Skin of body (tissue), 2 donors: ENCODE data around the gene NLGN4X. TPM values are rescaled to one million over a fixed set of nuclear protein-coding genes. Genes with fewer than 3 reads are reported as not detected.

Experiments used
- DNase-seq: peaks from one replicate; lab custom pipeline; 2025; lab: John Stamatoyannopoulos, UW
- total RNA-seq: library from RNA; depleted of rRNA; stranded (reverse); fragments of >200 nt; gene quantifications from one replicate; pipeline ENCODE4 v1.2.3, GENCODE V29; 2014

Gene NLGN4X
- total RNA-seq, 1 donor from 2014 or later: 4.3 TPM

DNA sequence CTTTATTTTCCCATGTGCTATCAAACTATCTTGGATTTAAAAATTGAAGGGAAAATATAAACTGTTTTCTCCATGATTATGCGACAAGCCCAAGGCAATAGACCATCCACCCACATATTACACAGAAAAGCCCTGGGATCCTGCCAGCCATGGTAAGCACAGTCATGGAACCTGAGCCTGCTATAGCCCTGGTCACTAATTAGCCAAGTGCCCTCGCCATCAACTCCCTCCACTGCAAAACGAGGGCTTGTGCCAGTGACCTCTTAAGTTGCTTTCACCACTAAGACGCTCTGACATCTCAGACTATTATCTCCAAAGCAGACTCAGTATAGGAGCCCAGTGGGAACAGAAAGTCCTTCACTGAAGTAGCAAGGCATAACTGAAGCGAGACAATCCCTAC is 69.2 kb downstream of the NLGN4X start:
- no peak for DNase-seq

DNA sequence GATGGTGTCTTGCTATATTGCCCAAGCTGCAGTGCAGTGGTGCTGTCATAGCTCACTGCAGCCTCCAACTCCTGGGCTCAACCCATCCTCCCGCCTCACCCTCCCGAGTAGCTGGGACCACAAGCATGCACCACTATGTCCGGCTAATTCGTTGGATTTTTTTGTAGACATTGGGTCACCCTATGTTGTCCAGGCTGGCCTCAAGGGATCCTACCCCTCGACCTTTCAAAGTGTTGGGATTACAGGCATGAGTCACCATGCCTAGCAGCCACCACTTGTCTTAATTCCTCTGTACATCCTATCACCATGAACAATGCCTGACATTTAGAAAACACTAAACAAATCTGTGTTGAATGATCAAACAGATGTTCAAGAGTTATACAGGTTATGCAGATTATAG is 76.7 kb downstream of the NLGN4X start:
- DNase-seq: no peak

DNA sequence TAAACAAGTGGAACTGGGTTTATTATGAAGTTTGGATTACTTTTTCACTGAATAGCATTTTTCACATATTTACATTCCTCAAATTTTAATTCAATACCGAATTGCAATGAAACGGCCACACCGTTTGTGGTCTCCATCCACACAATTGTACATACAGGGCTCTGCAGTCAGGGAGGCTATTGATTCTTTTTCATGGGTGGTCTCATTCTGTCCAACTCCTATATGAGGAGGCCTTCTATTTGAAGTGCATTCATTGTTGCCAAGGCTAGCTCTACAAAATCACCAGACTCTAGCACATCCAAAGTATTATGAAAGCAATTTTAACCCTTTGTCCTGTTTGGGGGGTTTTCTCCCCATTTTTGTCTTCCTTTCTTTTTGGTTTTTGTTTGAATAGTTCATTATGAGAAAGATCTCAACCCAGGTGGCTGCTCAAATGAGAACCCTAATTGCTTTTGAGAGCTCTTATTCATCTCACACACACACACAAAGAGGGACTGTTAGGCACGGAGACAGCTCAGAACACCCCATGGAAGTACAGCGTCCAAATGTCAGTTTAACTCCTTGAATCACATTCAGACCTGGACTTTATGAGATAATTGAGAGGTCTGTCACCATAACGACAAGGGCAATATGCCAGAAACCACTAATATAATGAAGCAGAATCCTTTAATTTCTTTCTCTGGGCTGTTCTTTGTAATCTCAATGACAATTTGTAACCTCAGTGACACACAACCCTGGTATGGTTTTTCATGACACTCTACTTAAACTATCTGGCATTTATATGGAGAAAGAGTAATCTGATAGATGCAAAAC is 79.4 kb downstream of the NLGN4X start:
- no peak for DNase-seq

DNA sequence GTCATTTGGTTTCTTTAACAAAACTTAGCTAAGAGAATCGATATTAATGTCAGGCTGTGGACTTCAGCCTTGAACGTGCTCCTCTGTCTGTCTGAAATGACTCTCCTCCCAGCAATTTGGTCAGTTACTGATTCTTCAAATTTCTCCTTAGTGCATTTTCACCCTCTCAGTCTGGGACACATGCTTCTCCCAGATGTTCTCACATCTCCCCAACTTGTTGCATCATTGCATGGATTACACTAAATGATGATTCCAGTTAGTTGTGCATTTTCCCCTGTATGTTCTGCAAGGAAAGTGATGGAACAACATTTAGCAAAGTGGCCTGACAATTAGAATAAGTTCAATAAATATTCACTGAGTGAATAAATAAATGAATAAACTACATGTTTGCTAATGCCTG is 94.4 kb downstream of the NLGN4X start:
- peak; percentile 2 for DNase-seq

DNA sequence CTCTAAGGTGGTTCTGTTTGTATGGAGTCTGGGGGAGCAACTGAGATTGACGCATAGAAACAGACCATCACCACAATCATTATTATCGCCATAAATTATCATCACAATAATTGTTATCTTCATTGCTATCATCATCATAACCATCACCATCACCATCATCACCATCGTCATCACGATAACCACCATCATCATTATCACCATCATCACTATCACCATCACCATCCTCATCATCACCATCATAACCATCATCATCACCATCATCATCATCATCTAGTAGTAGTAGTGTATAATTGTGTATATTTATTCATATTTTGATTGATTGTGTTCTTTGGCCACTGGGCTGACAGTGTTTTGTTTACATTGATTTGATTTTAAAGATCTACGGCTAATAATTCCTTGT is 95.7 kb downstream of the NLGN4X start:
- DNase-seq: no peak

DNA sequence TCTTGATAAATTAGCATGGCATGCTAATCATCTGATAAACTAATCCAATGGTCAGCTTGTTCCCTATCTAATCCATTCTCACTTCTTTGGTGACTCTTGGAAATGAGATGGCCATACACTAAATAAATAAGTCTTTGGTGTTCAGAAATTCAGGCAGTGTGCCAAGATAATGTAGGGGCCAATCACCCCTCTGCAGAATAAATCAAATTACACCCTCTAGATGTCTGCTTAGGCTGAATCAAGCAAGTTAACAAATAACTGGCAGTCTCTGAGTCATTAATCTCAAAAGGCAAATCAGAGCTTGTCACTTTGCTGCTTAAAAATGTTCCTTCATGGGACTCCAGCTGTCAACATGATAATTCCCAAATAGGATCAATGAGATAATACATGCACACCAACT is 97.4 kb downstream of the NLGN4X start:
- DNase-seq: no peak

DNA sequence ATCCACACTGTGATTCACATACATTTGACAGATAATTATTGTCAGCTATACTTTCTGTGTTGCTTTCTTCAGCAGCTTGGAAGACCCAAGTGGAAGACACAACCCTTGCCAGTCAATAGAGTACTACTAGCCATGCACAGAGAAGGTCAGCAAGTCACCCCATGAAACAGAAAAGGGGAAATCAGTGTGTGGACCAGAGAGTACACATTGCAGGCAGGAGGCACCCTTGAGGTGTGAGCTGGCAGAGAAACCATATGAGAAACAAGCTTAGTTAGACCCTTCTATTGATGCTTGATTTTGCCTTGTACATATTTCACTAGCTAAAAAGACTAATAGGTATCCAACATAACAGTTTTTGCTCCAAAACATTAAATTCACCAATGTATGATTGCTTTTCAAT is 99.5 kb downstream of the NLGN4X start:
- no peak for DNase-seq

DNA sequence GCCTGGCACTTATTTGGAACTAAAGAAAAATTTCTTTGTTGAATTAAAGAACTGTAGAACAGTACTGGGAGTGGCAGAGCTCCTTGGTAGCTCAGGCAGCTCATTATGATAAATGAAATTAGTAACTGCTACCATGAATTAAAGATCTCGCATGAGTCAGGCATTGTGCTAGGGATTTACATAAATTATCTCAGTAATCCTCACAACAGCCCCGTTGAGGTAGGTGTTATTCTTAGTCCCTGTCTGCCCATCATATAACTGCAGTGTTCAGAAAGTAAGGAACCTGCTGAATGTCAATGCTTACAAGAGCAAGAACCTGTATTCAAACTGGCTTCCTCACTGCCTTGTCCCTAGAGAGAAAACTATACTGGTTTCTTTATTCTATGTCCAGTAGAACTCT is 108.3 kb downstream of the NLGN4X start:
- no peak for DNase-seq

DNA sequence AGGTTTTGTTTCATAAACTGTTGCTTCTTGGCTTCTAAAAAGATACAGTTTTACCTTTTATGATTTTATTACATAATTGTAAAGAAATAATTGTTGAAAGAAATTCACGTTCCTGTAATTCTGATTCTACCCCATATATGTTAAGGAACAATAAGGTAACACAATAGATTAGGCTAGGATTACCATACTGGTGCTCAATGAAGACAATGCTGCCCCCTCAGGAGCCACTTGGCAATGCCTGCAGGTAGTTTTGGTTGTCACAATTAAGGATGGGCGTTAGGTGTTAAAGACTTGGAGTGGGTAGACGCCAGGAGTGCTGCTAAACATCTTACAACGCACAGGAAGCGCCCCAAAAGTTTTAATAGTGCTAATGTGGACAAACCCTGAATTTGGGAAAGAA is 133.2 kb downstream of the NLGN4X start:
- no peak for DNase-seq

DNA sequence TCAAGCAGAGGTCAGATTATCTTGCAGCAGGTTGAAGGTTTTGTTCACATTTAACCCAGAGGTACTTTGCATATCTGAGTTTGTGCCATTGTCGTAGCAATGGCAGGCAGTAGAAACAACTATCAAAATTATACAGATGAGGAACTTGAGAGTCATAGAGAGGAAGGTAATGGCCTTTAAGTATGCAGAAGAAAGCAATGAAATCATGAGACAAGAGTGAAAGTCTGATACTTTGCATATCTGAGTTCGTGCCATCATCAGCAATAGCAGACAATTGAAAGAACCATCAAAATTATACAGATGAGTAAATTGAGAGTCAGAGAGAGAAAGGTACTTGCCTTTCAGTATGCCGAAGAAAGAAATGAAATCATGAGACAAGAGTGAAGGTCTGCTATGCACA is 154.1 kb downstream of the NLGN4X start:
- DNase-seq: no peak

DNA sequence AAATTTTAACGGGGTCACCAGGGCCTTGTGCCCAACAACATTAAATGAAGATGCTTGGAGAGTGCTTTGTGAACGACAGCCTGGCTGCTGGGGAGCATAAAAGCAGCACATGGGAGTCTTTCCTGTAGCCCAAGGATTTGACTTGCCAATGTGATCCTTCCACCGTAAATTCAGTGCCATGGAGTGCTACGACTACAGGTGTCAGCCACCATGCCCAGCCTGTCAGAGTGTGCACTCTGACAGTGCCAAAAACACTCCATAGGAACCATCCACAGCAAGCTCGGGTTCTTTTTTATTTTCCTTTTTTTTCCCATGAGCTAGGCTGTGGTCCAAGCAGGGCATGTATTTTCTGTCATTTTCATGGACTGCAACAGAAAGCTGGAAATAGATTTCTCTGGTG is 156.9 kb downstream of the NLGN4X start:
- no peak for DNase-seq

DNA sequence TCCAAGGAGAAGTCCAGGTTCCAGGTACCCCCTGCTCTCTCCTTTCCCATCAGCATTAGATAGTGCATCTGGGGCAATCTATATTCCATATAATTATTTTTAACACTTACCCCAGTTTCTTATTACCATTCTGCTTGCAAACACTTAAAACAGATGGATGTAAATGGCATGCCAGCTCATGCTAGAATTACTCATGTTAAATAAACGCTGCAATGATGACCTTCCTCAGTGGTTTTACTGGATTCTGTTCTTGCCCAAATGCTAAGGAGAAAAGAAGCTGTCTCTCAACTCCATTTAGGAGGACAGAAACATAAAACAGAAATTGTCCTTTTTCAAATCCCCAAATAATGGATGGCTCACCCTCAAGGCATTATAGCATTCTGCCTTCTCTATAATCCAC is 161.1 kb downstream of the NLGN4X start:
- DNase-seq: no peak

DNA sequence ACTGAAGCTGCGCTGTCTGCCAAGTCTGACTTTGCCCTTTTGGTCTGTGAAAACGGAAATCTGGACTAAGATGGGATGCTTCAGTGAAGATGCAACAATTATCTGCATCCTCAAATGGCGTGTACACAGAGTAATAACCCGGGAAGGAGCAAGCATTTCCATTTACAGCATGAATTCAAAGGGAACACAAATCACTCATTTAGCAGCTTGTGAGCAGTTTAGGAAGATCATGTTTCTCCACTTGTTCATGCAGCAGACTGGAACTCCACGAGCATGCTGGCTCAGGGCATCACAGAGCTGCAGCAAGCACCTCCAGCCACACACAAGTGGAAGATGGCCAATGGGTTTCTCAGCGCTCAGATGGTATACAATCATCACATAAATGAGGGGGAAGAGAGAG is 175.5 kb downstream of the NLGN4X start:
- DNase-seq: no peak

DNA sequence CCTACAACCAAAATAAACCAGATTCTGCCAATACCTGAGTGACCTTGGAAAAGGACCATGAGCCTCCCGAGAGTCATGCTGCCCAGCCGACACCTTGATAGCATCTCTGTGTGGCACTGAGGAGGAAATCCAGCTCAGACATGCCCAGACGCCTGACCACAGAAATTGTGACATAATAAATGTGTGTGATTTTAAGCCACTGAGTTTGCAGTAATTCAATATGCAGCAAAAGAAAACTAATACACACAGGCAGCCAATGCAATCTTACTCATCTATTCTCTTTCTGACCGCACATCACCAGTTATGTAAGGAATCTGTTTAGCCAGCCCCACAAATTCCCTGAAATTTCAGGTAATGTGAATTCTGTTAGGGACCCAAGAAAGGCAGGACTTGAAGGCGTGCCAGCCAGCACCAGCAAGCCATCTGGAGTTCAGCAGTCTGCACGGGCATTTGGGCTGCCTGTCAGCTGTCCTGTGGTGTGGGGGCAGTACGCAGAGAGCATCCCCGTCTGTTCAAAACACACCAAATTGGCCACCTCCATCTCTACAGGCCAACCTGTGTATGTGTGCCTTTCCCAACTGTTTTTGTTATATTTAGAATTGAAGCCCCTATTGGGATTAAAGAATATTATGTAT is 176.4 kb downstream of the NLGN4X start:
- DNase-seq: no peak

DNA sequence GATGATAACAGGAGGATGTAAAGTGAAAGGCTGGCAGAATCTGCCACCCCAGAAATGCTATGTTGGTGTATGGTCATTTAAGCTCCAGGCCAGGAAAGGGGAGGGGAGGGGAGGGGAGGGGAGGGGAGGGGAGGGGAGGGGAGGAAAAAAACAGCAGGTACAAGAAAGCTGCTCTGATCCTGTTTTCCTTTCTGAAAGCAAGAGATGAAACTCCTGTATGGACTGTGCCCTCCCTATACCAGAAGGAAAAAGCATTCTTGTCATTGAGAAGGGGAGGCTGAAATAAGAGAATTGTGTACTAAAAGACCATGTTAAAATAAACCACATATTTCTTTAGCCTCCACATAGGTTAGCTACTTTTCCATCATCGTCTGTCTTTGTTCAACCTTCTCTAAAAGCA is 179.5 kb downstream of the NLGN4X start:
- DNase-seq: no peak

DNA sequence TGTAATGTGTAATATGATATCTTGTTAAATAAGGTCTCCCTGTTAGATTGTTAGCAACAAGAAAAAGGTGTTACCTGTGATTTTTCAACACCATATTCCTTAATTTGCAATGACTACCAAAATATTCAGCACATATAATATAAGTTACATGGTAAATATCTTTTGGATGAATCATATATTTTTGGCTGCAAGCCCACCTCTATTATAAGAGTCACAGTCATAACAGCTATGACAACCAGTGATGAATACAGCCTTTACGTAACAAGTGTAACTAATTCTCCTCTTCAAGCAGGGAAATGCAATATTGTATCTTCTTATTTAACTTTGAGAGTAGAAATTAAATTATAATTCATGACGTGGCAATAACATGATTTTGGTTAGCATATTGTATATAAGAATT is 187.0 kb downstream of the NLGN4X start:
- no peak for DNase-seq

DNA sequence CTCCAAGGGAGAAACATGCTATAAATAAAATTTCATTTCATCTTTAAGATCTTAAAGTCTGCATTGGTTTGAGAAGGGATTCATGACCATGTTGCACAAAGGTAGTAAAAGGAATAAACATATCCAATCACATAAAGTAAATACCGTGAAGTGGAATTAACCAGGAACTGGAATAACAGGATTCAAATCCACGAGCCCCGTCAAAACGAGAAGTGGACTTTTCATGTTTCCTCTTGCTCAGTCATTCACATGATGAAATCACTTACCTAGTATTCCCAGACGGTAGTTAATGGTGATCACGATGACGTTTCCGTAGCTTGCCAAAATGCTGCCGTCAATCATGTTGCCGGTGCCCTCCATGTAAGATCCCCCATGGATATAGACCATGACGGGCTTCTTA is 199.7 kb downstream of the NLGN4X start:
- DNase-seq: no peak

DNA sequence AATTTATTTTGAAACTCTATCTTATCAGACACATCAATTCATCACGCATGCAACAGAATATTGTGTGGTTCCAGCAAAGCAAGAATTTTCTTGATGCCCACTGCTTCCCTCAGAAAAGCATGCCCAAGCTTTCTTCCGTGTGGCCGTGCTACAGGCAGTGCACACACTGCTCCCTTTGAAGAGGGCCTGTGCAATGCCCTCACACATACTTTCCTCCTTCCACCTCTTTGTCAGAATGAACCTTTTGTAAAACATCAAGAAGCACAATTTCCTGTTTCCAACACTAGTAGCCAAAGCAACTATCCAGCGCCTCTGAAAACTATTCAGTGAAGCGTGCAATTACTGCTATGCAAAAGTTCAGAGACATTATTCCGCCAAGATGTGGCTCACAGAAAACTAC is 201.7 kb downstream of the NLGN4X start:
- DNase-seq: no peak

DNA sequence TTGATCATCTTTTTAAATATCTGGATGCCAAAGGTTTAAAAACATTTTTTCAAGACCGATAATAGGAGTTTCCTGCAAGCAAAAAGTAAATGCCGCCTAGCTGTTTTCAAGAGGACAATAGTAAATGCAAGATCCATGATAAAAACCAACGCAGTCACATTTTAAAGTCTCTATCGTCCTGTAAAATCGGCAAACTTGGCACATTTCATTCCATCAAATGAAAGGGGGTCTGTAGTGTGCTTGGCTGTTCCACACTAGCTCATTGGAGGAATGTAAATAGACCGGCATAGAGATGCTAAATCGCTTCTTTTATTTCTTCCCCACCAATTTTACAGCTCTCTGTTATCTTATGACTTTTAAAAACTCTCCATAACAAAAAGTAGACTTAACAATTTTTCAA is 202.2 kb downstream of the NLGN4X start:
- DNase-seq: no peak

DNA sequence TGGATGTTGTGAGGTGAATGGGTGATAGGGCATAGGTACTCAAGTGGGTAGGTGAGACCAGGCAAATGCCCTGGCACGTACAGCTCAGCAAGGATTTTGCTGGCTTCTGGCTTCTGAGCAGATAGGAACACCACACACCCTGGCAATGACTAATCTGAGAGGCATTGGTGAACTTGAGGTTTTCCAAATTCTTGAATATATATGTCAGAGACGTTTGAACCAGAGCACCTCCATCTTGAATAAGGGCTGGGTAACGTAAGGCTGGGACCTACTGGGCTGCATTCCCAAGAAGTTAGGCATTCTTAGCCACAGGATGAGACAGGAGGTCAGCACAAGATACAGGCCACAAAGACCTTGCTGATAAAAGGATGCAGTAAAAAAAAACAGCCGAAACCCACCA is 204.5 kb downstream of the NLGN4X start:
- DNase-seq: no peak

DNA sequence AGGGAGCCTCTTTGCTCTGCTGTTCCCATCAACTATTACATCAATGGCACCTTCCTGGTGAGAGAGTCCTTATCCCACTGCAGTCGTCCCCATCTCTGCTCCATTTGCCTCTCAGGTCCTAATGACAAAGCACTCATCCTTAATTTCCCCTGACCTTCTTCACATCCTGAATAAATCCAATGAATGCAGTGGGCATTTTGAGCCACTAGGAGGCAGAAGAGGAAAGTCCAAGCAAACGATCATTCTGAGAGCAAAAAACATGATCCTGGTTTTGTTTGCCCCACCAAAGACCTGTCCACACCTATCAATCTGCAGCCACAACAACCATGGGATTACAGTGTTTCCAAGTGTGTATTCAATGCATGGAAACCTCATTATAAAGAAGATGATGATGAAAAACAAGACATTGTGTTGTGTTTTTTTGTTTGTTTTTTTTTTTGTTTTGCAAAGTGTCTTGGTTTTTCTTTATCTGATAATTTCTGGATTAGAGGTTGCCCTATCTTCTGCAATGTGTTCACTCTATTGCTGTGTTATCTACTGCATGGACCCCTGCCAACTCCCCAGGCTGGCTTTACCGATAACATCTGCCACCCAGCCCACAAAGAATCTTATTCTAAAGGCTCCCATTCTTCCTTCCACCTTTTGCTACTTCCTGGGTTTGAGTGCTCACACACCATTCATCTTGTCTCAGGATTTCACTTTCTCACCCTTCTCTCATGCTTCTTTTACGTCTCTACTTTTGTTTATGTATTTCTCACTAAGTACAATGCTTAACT is 207.2 kb downstream of the NLGN4X start:
- no peak for DNase-seq

DNA sequence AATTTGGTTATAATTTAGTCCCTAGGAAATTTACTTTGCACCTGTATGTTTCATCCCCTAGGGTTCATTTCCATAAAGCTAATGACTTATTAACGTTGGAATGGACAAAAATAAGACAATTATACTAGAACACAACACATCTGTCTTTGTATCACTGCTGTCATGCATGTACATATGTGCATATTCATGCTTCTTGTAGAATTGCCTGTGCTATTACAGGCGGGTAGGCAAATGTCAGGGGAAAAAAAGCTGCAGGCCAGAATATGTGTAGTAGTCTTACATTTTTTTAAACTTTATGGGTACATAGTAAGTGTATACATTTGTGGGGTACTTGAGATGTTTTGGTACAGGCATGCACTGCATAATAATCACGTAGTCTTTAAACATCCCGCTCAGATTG is 209.6 kb downstream of the NLGN4X start:
- no peak for DNase-seq

DNA sequence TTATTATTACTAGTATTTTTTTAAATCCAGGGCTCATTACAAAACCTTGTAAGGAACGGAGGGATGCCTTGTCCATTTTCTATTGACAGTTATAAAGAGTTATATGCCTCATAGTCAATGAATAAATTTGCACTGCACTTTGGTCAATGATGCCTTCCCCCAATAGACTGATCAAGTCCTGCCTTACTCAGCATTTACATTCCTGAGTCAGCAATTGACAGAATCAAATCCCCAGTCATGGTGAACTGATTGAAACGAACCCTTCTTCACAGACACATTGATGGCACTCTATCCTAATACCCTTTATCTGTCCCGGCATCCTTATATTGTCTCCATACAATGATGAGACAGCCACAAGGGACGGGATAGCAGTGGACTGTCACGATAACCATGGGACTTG is 213.2 kb downstream of the NLGN4X start:
- DNase-seq: no peak
